Naive B cell (primary cell): ENCODE measurements around the gene MINK1. TPM values are rescaled to one million over a fixed set of nuclear protein-coding genes. Genes with fewer than 3 reads are reported as not detected.
"Not testable (repeated sequence)": the region's sequence is repeated elsewhere in the genome, so short reads cannot be mapped to it uniquely, and the experiment has no call there.

Experiments used
- ATAC-seq, 2 donors: fragments of 150-1000 bp; cut with Tn5 transposase; 2 replicates each; pipeline ENCODE4 v1.10.0; 2021; ENCODE audit warnings: low read depth in 2 of 2, mild to moderate bottlenecking in 2 of 2, moderate library complexity in 2 of 2
- DNase-seq: peaks from one replicate; pipeline ENCODE4 v3.0.0; 2022
- H3K27ac Mint-ChIP-seq, 6 donors: one replicate each; pipeline ENCODE4 v1.8.0; 2020 to 2022; ENCODE audit warnings: mild to moderate bottlenecking in 6 of 6, mixed read lengths in 6 of 6, moderate library complexity in 5 of 6, inconsistent platforms in 2 of 6
- H3K27me3 Mint-ChIP-seq, 3 donors: one replicate each; pipeline ENCODE4 v1.8.0; 2021 to 2022; ENCODE audit warnings: mixed read lengths in 3 of 3, mild to moderate bottlenecking in 1 of 3
- H3K36me3 Mint-ChIP-seq, 2 donors: one replicate each; pipeline ENCODE4 v1.8.0; 2020 to 2022; ENCODE audit warnings: mixed read lengths in 2 of 2, inconsistent platforms in 1 of 2, mild to moderate bottlenecking in 1 of 2
- H3K4me1 Mint-ChIP-seq, 3 donors: one replicate each; pipeline ENCODE4 v1.8.0; 2020 to 2022; ENCODE audit warnings: mixed read lengths in 3 of 3, inconsistent platforms in 1 of 3, mild to moderate bottlenecking in 1 of 3, moderate library complexity in 1 of 3
- H3K4me3 Mint-ChIP-seq, 8 donors: one replicate each; pipeline ENCODE4 v1.8.0; 2020 to 2022; ENCODE audit warnings: mild to moderate bottlenecking in 8 of 8, mixed read lengths in 8 of 8, moderate library complexity in 8 of 8, inconsistent platforms in 2 of 8
- H3K9me3 Mint-ChIP-seq, 7 donors: one replicate each; pipeline ENCODE4 v1.8.0; 2020 to 2022; ENCODE audit warnings: mixed read lengths in 7 of 7, mild to moderate bottlenecking in 5 of 7, inconsistent platforms in 2 of 7, moderate library complexity in 1 of 7
- polyA plus RNA-seq, 6 donors: library from polyadenylated mRNA; unstranded; fragments of 300-500 nt; fragmentation: Illumina TruSeq; gene quantifications; one replicate each; pipeline ENCODE4 v1.2.3, GENCODE V29; 2021; ENCODE audit warnings: low read depth in 6 of 6

The MINK1 gene
- polyA plus RNA-seq, 6 donors from 2014 or later: 1.1 to 13.6 (median 6.6) TPM

DNA sequence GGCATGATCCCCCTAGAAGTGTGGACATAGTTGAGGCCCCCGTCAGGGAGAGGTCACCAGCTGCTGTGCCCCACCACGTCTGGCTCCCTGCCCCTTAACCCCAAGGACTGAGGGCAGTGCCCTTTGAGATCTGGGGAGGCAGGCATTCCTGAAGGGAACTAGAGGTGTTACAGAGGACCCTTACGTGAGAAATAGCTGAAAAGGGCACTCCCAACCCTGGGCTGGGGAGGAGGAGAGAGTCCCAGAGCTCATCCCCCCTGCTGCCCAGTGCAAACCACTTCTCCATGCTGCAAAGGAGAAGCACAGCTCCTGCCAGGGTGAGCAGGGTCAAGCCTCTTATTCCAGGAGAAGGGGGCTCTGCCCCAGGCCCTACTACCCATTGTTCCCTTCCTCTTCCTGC lies 10.3 kb upstream of the MINK1 start:
- Mint-ChIP-seq H3K27me3 (no peaks in the 10 kb centered on the region), H3K9me3 (no peaks in the 10 kb centered on the region), H3K27ac (no peak overlapping the region), H3K4me1 (no peaks in the 10 kb centered on the region), H3K36me3 (no peaks in the 10 kb centered on the region), H3K4me3 (no peak overlapping the region)
- DNase-seq (no peak), ATAC-seq (no peak)

DNA sequence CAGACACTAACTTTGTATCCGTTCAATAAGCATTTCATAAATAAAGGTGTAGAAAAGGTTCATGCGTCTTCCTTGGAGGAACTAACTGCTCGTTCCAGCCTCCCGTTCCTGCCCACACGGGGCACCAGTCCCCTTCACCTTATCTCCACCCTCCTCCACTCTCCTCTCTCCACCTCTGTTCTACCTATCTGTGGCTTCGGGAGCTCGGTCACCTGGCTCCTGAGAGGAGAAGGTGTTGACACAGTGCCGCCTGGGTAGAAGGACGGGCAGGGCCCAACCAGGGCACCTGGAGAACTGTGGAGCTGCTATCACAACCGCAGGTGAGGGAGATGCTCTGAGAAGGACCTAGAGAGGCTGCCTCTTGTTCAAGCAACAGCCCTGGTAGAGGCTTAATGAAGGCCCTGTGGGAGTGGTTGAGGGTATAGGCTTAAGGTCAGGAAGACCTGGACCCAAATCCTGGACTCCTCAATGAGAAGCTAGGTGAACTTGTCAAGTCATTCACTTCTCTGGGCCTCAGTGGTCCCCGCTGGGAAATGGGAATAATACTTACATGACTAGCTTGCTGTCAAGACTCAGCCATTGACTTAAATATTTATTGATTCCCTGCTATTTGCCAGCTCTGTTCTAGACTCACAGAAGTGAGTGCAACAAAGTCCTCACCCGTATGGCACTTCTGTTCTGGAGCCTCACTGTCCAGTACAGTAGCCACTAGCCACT lies 9.6 kb upstream of the MINK1 start:
- no peak for ATAC-seq

DNA sequence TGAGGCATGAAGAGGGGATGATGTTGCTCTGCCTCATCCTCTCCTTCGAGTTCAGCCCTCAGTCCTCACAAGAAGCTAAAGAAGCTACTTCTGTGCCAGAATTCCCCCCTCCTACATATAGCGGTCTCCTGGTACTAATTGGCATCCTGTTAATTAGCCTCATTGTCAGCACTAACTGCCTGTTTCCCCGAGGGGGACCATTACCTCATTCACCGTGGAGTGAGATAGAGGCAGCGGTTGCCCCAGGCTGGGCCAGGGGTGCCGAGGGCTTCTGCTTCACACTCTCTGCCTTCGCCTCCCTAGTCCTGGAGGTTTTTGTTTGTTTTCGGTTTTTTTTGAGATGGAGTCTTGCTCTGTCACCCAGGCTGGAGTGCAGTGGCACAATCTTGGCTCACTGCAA lies 5.7 kb upstream of the MINK1 start:
- no peaks in the 10 kb centered on the region for H3K36me3 Mint-ChIP-seq
- no peaks in the 10 kb centered on the region for H3K27me3 Mint-ChIP-seq
- H3K9me3 Mint-ChIP-seq: no peaks in the 10 kb centered on the region
- ATAC-seq (no peak), DNase-seq (no peak)
- H3K4me1 Mint-ChIP-seq: no peaks in the 10 kb centered on the region
- H3K4me3 Mint-ChIP-seq: no peak overlapping the region
- no peak overlapping the region for H3K27ac Mint-ChIP-seq

More for the DNA sequence above, 9.6 kb upstream of the MINK1 start:
- no peaks in the 10 kb centered on the region for H3K27me3 Mint-ChIP-seq
- H3K4me3 Mint-ChIP-seq: no peak overlapping the region
- no peak for DNase-seq
- H3K9me3 Mint-ChIP-seq: no peaks in the 10 kb centered on the region
- H3K36me3 Mint-ChIP-seq: no peaks in the 10 kb centered on the region
- H3K4me1 Mint-ChIP-seq: no peaks in the 10 kb centered on the region
- peak overlapping the region in 1 of 6 donors; percentile 84 for H3K27ac Mint-ChIP-seq

DNA sequence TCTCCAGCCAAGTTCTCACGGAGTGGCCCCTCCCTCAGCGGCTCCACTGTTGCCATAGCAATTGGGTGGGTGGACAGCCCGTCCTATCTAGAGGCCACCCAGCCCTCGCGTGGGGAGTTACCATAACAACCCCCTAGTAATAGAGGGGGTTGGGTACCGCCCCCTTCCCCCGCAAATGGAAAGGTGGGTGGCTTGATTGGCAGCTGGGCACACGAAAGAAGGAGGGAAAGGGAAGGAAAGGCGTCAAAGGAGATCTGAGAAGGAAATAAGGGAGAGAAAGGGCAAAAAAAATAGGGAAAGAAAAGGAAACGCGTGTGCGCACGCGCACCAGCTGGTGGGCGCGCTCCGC lies 337 bp upstream of the MINK1 start:
- not testable (repeated sequence) for DNase-seq, H3K36me3 Mint-ChIP-seq, H3K27me3 Mint-ChIP-seq, H3K9me3 Mint-ChIP-seq
- H3K4me1 Mint-ChIP-seq: peaks cover 23 to 33% (median 32%) of the 10 kb centered on the region in 3 donors
- peak overlapping the region; percentile 82 to 99 (median 98) for H3K27ac Mint-ChIP-seq
- peak overlapping the region; percentile 84 to 97 (median 94) for H3K4me3 Mint-ChIP-seq
- ATAC-seq: peak; percentile 23 to 27

DNA sequence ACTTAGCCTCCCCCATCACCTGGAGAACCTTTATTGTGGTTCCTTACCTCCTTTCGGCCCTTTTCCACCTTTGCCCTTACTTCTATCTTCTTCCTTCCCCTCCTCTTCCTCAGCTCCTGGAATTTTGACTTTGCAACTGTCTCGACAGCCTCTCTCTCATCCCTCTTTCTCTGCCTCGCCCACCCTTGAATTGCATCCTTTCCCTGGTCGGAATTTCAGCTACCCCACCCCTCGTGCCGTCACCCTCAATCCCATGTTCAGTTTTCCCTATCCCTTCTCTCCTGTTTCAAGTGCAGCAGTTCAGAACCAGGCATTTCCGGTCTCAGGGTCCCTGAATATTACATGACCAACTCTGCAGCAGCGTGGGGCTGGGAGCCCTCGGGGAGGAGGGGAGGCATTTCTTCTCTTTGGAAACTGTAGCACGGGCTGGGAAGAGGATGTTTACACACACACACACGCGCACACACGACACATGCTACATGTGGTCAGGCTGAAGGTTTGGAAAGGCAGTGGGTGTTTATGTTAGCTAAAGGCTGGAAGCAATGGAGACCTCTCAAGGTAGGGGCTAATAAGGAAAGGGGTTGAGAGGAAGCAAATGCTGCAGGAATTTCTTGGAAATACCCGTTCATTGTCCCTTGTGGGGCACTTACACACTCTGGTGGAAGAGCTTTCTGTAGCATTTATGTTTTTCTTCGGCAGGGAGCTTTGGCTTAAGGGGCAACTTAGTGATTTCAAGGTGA lies 971 bp downstream of the MINK1 start:
- H3K27me3 Mint-ChIP-seq: no peaks in the 10 kb centered on the region
- no peaks in the 10 kb centered on the region for H3K36me3 Mint-ChIP-seq
- DNase-seq (no peak), ATAC-seq (no peak)
- H3K4me3 Mint-ChIP-seq: peak overlapping the region; percentile 86 to 97 (median 94)
- H3K9me3 Mint-ChIP-seq: no peaks in the 10 kb centered on the region
- H3K27ac Mint-ChIP-seq: peak overlapping the region; percentile 44 to 99 (median 96)
- peaks cover 26 to 36% (median 33%) of the 10 kb centered on the region in 3 donors for H3K4me1 Mint-ChIP-seq

DNA sequence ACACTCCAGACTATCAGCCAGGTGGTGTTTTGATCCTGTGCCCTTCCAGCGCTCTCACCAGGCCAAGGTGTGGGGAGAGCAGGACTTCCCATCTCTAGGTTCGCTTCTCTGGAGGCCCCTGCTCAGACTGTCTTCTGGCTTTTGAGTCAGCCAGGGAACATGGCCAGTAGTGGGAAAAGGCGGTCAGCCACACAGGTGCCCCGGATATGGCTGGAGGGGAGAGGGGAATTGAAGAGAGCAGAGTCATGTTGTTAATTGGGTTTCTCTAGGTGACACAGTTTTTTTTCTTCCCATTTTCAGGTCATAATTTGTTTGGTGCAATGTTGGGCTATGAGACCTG lies 1.5 kb downstream of the MINK1 start:
- Mint-ChIP-seq H3K36me3 (no peaks in the 10 kb centered on the region), H3K4me3 (peak overlapping the region in 7 of 8 donors; percentile 86 to 97 (median 94)), H3K4me1 (peaks cover 32 to 42% (median 38%) of the 10 kb centered on the region in 3 donors), H3K27me3 (no peaks in the 10 kb centered on the region), H3K9me3 (no peaks in the 10 kb centered on the region), H3K27ac (peak overlapping the region in 5 of 6 donors; percentile 13 to 98 (median 95))
- ATAC-seq (no peak), DNase-seq (no peak)

DNA sequence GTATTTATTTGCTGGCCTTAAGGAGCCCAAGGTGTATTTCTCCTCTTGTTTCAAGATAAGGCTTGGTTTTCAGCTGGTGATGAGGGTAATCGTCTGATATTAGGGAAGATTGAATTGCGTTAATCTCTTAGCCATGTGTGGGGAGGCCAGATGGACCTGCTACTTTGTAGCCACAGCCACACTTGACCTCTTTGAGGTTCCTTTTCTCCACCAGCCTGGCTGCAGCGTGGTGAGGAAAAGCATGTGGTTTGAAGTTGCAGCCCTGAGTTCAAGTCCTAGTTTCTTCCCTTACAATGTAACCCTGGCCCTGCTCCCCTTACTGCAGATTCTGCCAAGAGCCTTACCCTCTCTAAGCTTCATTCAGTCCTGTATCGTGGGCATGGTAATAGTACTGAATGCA lies 3.1 kb downstream of the MINK1 start:
- H3K4me1 Mint-ChIP-seq: peaks cover 45 to 53% (median 52%) of the 10 kb centered on the region in 3 donors
- H3K27ac Mint-ChIP-seq: peak overlapping the region in 3 of 6 donors; percentile 8 to 60 (median 48)
- no peaks in the 10 kb centered on the region for H3K27me3 Mint-ChIP-seq
- no peak for DNase-seq
- no peaks in the 10 kb centered on the region for H3K9me3 Mint-ChIP-seq
- peak overlapping the region in 3 of 8 donors; percentile 34 to 92 (median 62) for H3K4me3 Mint-ChIP-seq
- no peaks in the 10 kb centered on the region for H3K36me3 Mint-ChIP-seq
- ATAC-seq: no peak

DNA sequence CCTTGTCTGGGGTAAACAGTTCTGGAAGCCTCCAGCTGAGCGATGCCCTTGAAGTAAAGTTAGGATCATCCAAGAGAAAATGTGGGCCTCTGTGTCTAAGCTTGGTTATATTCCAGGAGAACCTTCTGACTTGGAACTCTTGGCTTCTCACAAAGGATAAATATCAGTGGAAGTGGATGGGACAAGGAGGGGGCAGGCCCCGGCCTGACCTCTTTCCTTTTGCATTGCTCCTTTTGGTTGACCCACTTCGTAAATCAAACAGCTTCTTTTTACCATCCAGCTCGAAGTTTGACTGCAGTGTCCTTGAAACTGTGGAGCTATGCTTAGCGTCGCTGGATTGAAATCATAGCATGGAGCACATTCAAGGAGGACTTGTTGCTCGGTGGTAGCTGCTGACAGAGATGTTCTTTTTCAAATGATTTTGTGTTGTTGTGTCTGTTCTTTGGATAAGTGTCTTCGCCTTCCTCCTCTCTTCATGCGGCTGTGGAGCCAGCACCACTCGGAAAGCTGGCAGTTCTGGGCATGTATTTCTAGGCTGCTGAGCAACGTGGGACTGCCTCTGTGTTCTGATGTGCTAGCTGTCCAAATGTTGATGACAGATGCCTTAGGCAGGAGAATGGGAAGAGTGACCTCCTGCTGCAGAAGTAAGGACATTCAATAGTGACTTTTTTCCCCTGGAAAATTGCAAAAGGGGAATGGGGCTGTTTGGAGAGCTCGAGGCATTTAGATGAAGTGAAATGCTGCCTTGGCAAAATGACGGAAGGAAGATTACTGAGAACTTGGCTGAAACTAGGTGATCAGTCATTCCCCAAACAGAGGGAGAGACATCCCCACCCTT lies 4.5 kb downstream of the MINK1 start:
- ATAC-seq: no peak
- peaks cover 50 to 55% (median 53%) of the 10 kb centered on the region in 3 donors for H3K4me1 Mint-ChIP-seq
- H3K9me3 Mint-ChIP-seq: no peaks in the 10 kb centered on the region
- H3K27me3 Mint-ChIP-seq: no peaks in the 10 kb centered on the region
- DNase-seq: no peak
- no peaks in the 10 kb centered on the region for H3K36me3 Mint-ChIP-seq
- peak overlapping the region in 1 of 8 donors; percentile 1 for H3K4me3 Mint-ChIP-seq
- peak overlapping the region in 4 of 6 donors; percentile 4 to 94 (median 18) for H3K27ac Mint-ChIP-seq

DNA sequence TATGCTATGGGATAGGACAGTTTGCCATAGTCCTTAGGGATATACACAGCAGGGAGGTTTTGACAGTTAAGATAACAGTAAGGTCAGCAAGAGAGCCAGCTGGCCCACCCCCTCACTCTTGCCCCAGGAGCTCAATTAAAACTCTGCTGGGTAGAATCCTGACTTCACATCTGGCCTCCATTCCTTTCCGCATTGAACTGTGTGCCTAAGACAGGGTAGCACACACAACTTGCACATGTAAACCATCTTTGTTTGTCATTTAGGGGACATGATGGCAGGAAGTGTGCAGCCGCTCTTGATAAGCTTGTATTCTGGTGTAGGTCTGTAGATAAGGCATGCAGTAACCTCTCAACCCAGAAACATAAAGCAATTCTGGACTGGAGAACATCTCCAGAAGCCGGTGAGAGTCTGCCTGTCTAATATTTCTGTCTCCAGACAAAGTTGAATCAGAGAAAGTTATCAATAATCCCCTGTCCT lies 5.2 kb downstream of the MINK1 start:
- Mint-ChIP-seq H3K36me3 (no peaks in the 10 kb centered on the region), H3K27me3 (no peaks in the 10 kb centered on the region), H3K9me3 (no peaks in the 10 kb centered on the region), H3K27ac (no peak overlapping the region), H3K4me1 (peaks cover 50 to 62% (median 59%) of the 10 kb centered on the region in 3 donors), H3K4me3 (no peak overlapping the region)
- ATAC-seq: no peak
- DNase-seq: no peak

DNA sequence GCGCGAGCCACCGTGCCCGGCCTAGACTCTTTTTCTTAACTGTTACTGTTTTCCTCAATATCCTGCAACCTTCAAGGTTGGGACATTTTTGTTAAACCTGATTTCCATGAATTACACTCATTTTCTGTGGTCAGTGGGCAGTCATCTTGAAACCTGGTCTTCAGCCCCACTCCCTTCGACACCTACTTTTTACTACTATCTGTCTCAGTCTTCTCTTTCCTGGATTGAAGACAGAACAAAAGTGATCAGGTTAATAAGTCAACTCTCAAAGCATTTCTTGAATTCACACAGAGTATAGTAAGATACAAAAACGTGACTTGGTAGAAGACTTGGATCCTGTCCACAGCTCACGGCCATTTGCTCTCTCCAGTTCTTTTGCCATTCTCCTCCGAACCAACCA lies 6.1 kb downstream of the MINK1 start:
- DNase-seq (no peak), ATAC-seq (no peak)
- no peaks in the 10 kb centered on the region for H3K27me3 Mint-ChIP-seq
- no peaks in the 10 kb centered on the region for H3K36me3 Mint-ChIP-seq
- H3K4me3 Mint-ChIP-seq: peak overlapping the region in 2 of 8 donors; percentile 20 to 38
- no peaks in the 10 kb centered on the region for H3K9me3 Mint-ChIP-seq
- peaks cover 44 to 62% (median 54%) of the 10 kb centered on the region in 3 donors for H3K4me1 Mint-ChIP-seq
- H3K27ac Mint-ChIP-seq: no peak overlapping the region

DNA sequence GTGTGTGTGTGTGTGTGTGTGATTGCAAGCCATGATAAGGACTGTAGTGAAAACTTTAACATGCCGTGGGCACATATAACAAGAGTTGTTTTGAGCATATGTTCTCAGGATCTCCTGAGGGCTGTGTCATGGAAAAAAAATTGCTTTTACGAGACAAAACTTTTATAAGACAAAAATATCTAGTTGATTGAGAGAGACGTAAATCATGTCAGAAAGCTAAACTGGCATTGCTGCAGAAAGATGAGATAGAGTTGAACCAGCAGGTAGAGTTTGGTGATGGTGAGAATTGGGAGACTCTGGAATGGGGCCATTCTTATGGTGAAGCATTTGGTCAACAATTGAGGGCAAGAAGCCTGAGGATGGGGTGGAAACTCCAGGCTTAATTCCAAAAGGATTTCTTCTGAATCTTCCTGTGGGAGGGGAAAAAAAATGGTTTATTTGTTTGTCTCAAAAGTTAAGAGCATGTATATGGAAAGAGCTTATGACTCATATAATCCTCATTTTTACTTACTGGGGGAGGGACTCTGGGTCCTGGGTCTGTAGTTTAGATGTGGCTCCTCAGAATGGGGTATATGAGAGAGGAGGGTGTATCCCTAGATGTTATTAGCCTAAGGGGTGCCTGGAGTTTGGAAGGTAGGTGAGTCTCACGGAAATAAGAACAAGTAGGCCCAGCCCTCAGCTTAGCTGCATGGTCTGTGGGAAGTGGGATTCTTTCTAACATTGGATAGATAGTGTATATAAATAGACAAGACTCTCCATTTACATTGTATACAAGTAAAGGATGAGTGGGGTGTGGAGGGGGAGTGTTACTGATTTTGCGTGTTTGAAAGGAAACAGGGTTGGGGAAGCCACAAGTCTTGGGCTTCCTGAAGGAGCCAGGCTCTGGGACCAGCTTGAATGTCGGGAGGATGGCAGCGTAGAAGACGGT lies 7.1 kb downstream of the MINK1 start:
- Mint-ChIP-seq H3K9me3 (no peaks in the 10 kb centered on the region), H3K27ac (peak overlapping the region in 3 of 6 donors; percentile 3 to 75 (median 48)), H3K4me3 (no peak overlapping the region), H3K36me3 (no peaks in the 10 kb centered on the region), H3K27me3 (no peaks in the 10 kb centered on the region), H3K4me1 (peaks cover 41 to 57% (median 53%) of the 10 kb centered on the region in 3 donors)
- no peak for DNase-seq
- ATAC-seq: no peak

DNA sequence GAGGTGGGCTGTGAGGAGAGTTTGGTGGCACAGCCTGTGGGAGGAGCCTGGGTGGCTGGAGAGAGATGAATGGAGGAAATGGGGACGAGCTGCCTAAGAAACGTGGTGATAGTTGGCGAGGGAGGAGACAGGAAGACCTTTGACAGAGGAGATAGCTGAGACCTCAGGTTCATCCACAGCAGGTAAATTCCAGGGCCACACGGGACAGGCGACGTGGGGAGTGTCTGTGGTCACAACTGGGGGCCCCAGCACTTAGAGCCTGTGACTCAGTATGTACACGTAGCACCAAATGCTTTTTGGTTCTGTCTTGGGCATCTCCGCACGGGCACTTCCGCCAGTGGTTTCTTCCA lies 7.7 kb downstream of the MINK1 start:
- no peaks in the 10 kb centered on the region for H3K9me3 Mint-ChIP-seq
- peak overlapping the region in 1 of 8 donors; percentile 27 for H3K4me3 Mint-ChIP-seq
- H3K27me3 Mint-ChIP-seq: no peaks in the 10 kb centered on the region
- ATAC-seq (no peak), DNase-seq (no peak)
- peak overlapping the region in 1 of 6 donors; percentile 48 for H3K27ac Mint-ChIP-seq
- H3K36me3 Mint-ChIP-seq: no peaks in the 10 kb centered on the region
- peaks cover 41 to 55% (median 48%) of the 10 kb centered on the region in 3 donors for H3K4me1 Mint-ChIP-seq
